Measurements from ENCODE around the gene CD300A. TPM values are rescaled to one million over a fixed set of nuclear protein-coding genes. Genes with fewer than 3 reads are reported as not detected.
"Not testable (repeated sequence)": the region's sequence is repeated elsewhere in the genome, so short reads cannot be mapped to it uniquely, and the experiment has no call there.

The CD300A gene
- total RNA-seq, 1 donor from 2014 or later = 49.6 TPM

- intact Hi-C loops (cut with micrococcal nuclease) = not testable (repeated sequence)
Observed at GRCh38 chr17:74518413-74518981, 52.1 kb downstream of the CD300A start.

DNA sequence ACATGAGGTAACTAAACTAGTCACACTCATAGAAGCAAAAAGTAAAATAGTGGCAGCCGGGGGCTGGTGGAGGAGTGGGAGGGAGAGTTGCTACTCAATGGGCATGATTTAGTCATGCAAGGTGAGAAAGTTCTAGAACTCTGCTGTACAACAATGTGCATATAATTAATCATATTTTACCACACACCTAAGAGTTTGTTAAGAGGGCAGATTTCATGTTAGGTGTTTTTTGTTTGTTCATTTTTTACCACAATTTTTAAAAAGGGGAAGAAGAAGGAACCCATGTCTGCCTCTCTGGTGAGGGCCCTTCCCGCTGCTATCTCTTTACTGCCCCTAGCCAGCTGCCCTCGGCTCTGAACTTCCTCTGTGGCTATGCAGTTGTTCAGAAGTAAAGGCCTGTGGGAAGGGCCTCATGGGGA lies 53.6 kb downstream of the CD300A start:
- intact Hi-C loops (cut with micrococcal nuclease) = no loop called here

DNA sequence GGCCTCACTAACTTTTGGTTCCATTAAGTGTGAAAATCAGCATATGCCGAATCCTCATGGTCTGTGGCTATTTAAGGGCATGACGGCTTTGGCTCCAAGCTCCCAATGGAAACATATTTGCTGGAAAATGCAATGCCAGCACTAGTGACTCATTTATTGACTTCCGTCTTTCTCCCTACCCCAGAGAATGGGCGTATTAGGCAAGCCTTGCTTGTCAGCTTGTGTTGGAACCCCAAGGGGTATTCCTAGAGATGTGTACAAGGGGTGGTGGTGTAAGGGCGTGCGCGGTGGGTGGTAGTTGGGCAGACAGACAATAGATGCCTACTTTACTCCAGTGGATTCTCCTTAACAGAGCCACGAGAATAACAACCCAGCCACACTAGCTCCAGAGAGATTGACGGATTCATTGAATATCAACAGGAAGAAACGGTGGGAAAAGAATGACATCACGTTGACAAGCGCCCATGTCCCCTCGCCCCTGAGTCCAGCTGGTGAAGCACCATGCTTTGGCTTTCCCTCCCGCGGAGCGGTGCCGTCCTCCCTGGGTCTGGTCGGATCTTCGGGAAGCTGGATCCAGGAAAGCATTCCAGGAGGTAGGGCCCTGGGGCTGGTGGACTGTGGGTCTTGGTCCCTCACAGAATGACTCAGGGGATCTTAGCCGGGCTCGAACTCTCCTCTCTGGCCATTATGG lies 54.5 kb downstream of the CD300A start:
- intact Hi-C loops (cut with micrococcal nuclease) = no loop called here

DNA sequence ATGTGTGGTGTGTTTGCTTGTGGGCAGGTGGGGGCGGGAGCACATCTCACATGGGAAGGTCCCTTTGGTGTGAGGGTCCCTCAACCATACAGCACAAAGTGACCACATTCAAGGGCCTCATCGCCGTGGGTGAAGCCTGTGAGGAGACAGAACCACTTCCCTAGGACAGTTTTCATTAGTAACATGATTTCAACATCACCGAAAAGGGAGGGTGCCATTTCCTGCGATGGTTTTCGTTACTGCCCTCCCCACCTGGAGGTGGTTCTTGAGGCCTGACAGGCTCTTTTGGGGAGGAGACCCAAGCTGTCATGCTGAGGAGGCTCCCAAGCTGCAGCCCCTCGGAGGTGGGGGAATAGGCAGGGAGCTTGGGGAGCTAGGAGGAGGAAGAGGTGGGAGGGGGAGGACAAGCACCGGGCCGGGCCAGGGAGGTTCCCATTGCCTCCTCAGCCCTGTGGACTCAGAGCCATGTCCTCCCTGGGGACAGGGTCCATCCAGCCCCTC lies 55.3 kb downstream of the CD300A start:
- intact Hi-C loops (cut with micrococcal nuclease) = no loop called here

GRCh38 chr17:74522381-74523105 lies 56.1 kb downstream of the CD300A start:
- intact Hi-C loops (cut with micrococcal nuclease) = no loop called here

DNA sequence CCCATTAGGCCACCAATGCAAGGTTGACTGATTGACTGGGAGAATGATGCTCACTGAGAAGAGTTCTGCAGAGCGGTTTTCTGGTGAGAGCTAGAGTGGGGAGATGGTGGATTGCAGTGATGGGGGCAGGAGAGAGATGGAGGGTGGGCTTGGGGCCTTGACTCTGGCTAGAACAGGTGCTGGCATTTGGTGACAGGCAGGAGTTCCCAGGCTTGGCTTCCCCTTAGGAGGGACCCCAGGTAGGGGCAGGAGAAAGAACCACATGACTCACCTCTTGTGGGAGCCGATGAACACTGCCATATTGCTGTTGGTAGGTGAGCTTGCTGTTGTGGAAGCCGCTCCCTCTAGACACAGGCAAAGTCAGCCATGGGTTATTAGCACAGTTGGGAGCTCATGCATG lies 56.9 kb downstream of the CD300A start:
- intact Hi-C loops (cut with micrococcal nuclease) = no loop called here

GRCh38 chr17:74524653-74525464 lies 58.4 kb downstream of the CD300A start:
- intact Hi-C loops (cut with micrococcal nuclease) = no loop called here

DNA sequence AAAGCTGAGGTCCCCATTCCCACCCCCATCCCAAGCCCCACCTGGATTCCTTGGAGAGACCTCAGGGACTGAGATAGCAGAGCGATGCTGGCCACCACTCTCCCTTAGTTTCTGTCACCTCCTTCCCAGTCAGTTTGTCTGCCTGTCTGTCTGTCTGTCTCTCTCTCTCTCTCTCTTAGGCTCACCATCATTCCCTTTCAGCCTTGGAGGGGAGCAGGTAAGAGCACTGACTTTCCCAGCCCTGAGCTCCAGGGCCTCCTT lies 59.0 kb downstream of the CD300A start:
- intact Hi-C loops (cut with micrococcal nuclease) = no loop called here

- intact Hi-C loops (cut with micrococcal nuclease) = no loop called here
Observed at GRCh38 chr17:74525781-74526288, 59.4 kb downstream of the CD300A start.

DNA sequence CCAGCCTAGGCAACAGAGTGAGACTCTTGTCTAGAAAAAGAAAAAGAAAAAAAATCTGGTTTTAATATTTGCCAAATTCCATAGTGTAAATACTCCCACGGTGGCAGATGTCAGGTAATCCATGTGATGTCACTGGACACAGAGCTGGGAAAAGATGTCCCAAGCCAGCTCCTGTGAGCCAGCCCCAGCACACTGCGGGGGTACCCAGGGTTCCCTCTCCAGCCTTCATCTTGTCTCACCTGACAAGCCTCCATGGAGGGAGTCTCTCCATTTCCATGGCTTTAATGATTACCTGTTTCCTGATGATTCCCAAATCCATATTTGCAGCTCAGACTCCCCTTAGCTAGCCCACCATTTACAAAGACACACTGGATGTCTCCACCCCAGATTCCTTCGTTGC lies 60.2 kb downstream of the CD300A start:
- intact Hi-C loops (cut with micrococcal nuclease) = no loop called here

DNA sequence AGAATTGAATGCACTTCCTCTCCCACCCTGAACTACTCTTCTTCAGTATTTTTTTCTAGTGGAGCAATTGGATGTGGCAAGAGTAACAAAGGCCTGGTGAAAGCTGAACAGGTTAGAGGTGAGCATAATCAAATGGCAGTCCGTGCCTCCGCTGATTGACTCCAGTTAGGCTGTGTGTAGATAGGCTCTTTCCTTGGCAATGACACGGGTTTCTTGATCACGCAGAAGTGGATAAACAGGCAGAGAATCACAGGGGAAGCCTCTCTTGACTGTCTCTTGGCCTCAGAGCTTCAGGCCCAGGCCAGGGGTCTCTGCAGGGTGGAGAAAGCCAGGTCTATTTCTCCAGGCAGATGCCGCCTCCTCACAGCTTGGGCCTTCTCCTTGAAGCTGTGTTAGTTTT lies 60.6 kb downstream of the CD300A start:
- intact Hi-C loops (cut with micrococcal nuclease) = no loop called here

- intact Hi-C loops (cut with micrococcal nuclease) = no loop called here
Observed at GRCh38 chr17:74527756-74528155, 61.3 kb downstream of the CD300A start.

DNA sequence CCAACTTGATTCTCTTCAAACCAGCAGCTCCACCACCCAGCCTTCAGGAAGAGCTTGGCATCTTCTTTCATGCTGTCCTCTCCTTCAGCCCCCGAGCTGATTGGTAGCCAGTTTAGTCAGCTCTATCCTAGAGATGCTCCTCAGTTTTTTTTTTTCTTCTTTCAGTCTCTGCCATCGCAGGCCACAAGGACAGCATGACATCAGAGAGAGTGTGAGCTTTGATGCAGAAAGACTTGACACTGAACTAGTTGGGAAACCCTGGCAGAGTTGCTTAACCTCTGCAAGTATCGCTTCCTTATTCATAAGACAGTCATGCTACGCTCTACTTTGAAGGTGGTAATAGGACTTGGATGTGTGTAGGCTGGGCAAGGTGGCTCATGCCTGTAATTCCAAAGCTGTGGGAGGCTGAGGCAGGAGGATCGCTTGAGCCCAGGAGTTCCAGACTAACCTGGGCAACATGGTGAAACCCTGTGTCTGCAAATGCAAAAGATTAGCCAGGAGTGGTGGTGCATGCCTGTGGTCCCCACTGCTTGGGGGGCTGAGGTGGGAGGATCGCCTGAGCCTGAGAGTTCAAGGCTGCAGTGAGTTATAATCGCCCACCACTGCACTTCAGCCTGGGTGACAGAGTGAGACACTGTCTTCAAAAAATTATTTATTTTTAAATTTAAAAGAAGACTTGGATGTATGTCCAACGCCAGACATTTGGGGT lies 62.2 kb downstream of the CD300A start:
- intact Hi-C loops (cut with micrococcal nuclease) = no loop called here

DNA sequence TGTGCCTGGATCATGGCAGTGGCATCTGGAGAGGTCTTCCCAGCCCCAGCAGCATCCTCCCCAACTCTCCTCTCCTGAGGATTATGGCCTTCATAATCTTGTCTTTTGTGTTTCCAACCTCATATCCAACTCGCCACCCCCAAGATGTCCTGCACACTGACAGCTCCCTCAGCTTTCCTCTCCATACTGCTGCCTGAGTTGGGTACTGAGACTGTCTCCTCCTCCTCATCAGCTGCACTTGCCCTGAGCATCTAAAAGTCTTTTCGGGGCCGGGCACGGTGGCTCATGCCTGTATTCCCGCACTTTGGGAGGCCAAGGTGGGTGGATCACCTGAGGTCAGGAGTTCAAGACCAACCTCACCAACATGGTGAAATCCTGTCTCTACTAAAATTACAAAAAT lies 62.8 kb downstream of the CD300A start:
- intact Hi-C loops (cut with micrococcal nuclease) = no loop called here

DNA sequence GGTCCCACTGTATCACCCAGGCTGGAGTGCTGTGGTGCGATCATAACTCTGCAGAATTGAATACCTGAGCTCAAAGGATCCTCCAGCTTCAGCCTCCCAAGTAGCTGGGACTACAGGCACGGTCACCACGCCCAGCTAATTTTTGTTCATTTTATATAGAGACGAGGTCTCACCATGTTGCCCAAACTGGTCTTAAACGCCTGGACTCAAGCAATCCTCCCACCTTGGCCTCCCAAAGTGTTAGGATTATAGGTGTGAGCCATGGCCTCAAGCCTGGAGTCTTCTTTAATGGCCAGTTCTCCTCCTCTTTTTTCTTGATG lies 64.4 kb downstream of the CD300A start:
- intact Hi-C loops (cut with micrococcal nuclease) = no loop called here

GRCh38 chr17:74531231-74531761 lies 64.9 kb downstream of the CD300A start, which contains the start of gene CD300LB:
Gene CD300LB (minus strand): TSS chr17:74531475. CDS start chr17:74531350, 125 bp downstream.
- intact Hi-C loops (cut with micrococcal nuclease) = no loop called here

GRCh38 chr17:74532115-74532514 lies 65.7 kb downstream of the CD300A start:
- intact Hi-C loops (cut with micrococcal nuclease) = no loop called here

Measured in T-helper 1 cell treated with Interleukin-12 subunit alpha and Interleukin-12 subunit beta and Interleukin-4 antibody, amounts not matched to agents 30 ng/mL and 1 ng/mL, for 36 hours (primary cell).